ENCODE measurements around the gene CDO1.
"Not testable (repeated sequence)": the region's sequence is repeated elsewhere in the genome, so short reads cannot be mapped to it uniquely, and the experiment has no call there.

The CDO1 gene

DNA sequence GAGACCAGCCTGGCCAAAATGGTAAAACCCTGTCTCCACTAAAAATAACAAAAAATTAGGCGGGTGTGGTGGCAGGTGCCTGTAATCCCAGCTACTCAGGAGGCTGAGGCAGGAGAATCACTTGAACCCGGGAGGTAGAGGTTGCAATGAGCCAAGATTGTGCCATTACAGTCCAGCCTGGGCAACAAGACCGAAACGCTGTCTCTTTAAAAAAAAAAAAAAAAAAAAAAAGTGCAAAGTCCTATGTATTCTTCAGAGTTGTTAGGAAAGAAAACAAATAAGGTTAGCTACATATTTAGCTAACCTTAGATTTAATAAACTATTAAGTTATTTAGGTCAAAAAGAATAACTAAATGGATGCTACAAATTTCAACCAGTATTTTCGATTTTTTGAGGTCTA, 13.5 kb upstream of the CDO1 start:
- DNase-seq (ENCODE audit: low read depth): no peak

DNA sequence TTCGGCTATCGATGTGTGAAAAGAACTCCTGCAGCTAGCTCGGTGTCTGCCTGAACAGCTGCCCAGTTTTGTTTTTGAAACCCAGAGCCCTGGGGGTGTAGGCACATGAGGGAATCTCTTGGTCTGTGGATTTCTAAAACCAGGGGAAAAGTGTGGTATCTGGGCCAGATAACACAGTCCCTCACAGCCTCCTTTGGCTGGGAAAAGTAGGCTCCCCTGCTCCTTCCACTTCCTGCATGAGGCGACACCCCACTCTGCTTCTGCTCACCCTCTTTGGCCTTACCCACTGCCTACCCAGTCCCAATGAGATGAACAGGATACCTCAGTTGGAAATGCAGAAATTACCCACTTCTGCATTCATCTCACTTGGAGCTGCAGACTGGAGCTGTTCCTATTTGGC, 9.5 kb upstream of the CDO1 start:
- no peak for DNase-seq (ENCODE audit: low read depth)

DNA sequence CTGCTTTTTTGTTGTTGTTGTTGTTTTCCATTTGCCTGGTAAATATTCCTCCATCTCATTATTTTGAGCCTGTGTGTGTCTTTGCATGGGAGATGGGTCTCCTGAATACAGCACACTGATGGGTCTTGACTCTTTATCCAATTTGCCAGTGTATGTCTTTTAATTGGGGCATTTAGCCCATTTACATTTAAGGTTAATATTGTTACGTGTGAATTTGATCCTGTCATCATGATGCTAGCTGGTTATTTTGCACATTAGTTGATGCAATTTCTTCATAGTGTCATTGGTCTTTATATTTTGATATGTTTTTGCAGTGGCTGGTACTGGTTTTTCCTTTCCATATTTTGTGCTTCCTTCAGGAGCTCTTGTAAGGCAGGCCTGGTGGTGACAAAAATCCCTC, 8.5 kb upstream of the CDO1 start:
- DNase-seq (ENCODE audit: low read depth): not testable (repeated sequence)

DNA sequence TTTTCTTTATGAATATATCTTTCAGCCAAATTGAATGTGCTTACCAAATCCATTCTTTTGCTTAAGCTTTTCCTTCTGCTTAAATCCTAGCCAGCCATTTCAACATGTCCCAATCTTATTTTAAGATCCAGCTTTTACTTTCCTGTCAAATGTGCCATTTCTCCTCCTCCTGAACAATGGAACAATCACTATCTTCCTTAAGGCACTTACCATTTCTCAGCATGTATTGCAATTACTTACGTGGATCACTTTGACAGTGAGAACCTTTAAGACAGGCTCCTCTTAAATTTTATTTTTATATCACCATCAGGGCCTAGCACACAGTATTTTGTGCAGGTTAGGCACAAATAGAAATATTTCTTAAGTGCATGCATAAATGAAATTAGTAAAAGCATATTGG, 4.4 kb upstream of the CDO1 start:
- DNase-seq (ENCODE audit: low read depth): no peak

DNA sequence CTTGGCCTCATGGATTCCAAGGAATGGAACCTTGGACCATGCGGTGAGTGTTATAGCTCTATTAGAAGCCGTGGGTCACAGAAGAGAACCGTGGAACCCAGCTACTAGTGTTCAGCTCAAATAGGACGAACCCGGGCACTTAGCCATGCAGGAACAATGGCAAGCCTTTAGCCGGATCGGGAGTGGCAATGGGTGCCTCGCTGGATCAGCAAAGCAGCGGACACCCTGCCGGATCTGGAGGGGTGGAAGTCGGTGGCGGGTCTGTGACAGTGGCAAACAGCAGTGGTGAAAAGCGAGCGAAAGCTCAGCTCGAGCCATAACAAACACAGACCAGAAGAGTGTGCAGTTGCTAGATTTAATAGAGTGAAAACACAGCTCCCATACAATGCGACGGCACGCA, 2.4 kb upstream of the CDO1 start:
- DNase-seq (ENCODE audit: low read depth): no peak

DNA sequence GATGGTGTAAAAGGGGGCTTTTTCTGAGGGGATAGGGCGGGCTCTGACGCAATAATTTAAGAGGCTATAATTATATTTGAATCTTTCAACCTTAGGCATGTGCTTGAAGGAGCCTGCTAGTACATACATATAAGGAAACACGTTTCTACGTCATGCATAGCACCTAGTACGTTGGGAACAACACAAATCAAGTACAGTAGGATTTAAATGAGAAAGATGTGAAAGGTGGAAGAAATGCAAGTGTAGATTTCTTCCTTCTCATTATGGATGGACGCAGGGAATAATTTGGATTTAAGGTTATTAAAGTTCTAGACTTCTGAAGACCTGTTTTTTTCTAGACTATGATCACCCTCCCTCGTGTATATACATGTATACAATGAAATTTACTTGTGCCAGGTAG, 927 bp upstream of the CDO1 start:
- no peak for DNase-seq (ENCODE audit: low read depth)

DNA sequence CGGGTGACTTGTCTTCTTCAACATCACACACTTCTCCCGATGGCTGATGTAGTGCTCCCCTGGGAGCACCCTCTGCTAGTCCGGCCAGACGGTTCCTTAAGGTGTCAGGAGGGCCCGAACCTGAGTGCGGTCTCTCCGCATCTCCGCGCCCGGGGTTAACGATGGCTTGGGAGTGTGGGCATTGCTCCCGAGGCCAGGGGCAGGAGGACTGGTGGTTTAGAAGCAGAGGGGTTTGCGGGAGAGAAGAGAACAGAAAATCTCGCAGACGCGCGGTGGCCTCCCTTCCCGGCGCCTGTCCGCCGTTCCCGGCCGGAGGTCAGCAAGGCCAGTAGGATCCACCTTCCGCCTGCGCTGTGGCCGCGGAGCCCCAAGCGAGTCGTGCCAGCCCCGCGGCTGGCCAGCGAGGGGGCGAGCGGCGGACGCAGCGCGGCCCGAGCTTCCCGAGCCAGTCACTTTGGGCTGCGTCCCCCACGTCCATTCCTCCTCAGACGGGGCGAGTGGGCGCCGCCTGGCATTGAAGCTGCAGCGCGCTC, 700 bp downstream of the CDO1 start:
- no peak for DNase-seq (ENCODE audit: low read depth)

DNA sequence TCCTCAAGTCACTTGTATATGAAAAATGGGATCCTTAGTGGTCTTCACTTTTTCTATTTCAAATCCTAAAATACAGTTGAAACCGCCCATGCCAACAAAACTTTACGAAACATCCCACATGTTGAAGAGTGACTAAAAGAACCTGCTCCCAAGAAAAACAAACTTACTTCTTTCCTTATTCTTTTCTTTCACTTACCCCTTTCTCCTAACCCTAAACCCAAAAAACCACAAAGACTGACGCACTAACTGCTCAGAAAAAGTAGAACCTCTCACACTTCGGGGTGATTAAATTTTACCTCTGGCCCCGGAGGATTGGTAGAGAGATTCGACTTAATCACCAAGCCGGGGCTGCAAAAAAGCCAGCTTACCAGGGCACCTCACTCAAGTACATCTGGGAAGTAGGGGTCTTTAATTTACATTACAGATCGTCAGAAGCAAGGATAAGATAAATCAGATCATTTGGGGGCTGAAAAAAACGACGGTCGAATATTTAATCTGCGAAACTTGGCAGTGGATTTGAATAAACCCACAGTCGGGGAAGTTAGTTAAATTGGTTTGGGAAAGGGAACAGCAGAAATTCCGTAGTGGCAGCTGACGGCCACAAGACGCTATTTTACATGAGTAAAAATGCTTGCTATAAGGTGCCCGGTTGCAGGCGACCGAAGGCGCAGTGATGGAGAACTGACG, 1.3 kb downstream of the CDO1 start:
- no peak for DNase-seq (ENCODE audit: low read depth)

DNA sequence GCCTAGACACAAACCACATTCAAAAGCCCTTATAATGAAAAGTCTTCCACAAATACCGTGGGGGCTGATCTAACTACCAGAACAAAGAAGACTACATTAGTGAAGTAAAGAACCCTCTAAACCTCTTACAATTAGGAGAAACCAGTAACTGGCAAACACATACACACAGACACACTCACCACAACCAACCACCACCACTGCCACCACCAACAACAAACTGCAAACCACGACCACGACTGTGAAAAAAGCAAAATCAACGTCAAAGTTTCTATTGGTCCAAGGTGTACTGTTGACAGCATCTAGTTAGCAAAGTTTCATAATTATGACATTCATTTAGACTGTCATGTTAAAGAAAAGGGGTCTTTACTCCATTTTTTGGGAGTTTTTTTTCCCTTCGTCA, 2.7 kb downstream of the CDO1 start:
- DNase-seq (ENCODE audit: low read depth): no peak

DNA sequence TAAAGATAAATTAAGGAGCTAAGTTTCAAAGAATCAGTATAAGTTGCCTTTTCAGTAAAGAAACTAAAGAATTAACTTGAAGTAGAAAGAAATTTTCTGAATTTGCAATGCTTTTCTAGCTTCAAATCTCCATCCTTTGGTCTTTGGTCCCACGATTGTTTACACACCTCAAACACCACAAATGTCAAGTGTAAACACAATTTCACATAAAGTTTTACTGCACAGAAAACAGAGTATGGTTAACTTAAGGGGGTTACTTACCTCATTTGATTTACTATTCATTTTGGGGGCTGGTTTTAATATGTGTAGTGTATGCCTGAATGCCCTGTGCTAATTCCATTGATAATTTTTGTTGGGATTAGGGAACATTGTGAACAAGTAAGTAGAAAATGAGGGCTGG, 4.1 kb downstream of the CDO1 start:
- no peak for DNase-seq (ENCODE audit: low read depth)

DNA sequence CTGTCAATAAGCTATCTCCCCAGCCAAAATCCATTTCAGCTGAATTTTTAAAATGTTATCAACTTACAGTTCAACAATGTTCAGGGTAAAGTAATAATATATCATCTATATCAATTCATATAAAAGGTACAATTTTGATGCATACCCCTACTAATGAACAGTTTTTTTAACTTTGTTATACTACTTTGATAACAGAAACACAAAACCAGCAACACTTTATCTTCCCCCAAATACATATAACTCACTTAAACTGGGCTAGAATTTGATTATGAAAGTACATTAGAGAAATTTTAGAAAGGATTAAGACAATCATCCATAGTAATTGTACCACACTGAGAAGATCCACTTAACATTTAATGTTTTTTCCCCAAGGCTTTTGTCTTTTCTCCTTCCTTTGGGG, 5.1 kb downstream of the CDO1 start:
- DNase-seq (ENCODE audit: low read depth): no peak

DNA sequence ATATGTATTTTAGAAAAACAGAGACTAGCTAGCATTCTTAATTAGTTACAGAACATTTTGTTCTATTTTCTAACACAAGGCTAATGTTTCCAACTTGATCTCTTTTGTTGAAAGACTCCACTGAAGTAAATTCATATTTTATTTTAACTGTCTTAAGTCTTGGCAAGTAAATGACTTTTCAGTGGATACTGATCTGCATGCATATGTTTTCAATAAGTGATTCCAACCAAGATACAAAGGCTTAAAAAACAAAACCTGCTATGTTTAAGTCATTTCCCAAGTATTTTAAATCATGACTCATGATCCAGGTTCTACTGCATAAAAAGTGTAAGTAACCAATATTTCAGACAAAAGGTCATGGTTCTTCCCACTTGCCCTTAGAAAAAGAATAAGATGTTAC, 5.7 kb downstream of the CDO1 start:
- DNase-seq (ENCODE audit: low read depth): no peak

DNA sequence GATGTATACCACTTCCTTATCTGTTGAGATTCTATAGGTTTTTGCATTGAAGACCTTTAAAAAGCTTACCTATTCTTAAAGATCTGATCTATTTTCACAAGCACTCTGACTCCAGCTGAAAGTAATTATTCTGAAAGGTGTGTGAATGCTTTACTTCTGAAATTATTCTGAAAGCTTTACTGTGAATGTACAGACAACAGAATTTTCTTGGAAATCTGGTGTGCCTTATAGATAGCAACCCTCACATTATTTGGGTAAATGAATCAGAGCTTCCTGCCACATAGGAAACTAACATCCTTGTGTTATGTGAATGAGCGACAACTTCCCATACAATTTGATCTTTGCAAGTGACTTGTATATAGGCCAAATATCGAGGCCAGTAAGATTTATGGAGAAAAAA, 6.5 kb downstream of the CDO1 start:
- DNase-seq (ENCODE audit: low read depth): no peak

DNA sequence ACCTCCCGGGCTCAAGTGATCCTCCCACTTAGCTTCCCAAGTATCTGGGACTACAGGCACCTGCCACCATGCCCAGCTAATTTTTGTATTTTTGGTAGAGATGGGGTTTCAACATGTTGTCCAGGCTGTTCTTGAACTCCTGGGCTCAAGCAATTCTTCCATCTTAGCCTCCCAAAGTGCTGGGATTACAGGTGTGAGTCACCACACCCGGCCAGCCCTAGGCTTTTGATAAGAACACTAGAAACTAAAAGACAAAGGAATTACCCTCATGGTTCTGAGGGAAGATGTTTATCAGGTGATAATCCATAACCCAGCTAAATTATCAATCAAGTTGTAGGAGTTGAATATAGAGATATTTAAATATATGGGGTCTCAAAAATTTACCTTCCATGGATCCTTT, 8.4 kb downstream of the CDO1 start:
- DNase-seq (ENCODE audit: low read depth): not testable (repeated sequence)

DNA sequence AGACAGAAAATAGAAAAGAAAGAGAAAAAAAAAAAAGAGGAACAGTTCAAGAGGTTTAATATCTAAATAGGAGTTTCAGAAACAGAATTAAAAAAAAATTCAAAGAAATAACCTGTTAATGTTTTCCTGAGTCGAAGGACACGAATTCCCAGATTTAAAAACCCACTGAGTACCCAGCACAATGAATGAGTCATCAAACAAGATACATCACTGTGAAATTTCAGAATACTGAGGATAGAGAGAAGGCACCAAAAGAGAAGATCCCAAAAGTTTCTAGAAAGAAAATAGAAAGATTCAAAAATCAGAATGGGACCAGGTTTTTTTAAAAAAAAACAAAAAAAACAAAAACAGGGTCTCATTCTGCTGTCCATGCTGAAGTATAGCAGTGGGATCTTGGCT, 8.8 kb downstream of the CDO1 start:
- no peak for DNase-seq (ENCODE audit: low read depth)

DNA sequence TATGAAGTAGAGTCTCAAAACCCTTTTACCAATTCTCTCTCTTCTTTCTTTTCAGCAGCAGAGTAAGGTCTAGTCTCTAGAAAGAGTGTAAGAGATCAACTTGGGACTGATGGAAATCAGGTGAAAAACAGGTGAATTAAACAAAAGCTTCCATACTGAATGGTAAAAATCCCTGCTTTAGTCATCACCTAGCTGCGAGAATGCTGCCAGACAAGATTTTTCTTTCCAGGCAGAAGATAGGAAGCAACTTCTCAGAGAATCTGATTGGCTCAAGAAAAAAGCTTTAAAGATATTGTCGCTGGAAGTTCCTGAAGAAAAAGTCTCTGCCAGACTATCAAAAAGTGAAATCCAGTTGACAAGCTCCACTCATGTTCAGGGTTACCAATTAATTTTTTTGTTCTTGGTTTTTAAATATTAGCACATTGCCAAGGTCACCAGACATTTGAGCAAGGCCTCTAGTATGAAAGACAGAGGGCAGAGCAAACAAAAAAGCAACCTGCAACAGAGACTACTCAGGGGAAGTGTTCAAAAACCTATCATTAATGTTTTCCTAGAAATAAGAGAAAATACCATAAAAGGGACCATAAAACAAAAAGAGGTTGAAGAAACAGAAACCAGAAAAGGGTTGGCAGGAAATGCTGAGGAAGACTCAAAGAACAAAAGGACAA, 9.3 kb downstream of the CDO1 start:
- DNase-seq (ENCODE audit: low read depth): no peak

DNA sequence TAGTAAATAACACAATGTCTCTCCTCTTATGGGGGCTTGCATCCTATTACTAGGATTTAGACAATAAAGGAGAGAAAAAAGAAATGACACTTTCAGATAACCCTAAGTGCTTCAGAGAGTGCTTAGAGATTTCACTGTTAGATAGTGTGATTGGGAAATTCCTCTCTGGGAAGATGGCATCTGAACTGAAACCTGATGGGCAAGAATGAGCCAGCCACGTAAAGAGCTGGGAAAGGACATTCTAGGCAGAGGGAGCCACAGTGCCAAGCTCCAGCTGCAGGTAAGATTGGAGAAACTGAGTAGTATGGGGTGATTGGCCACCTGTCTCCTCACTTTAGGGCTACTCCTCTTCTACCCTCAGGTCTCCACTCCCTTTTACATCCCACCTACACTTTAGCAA, 14.5 kb downstream of the CDO1 start:
- DNase-seq (ENCODE audit: low read depth): no peak

DNA sequence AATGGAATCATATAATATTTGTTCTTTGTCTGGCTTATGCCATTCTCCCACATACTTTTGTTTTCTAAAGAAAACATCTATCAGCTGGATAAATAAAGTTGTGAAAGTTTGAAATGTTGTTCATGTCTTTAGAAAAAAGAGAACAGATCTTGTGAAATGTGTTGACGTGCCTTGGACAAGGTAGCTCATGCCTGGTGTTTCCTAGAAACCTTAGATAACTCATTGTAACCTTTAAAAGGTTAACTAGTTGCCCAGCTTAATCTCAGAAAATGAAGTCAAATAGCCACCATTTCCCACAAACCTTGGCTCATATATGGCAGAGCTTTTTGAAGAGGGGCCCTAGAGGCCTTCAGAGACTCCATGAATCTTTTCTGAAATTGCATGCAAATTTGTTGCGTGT, 15.3 kb downstream of the CDO1 start:
- no peak for DNase-seq (ENCODE audit: low read depth)

DNA sequence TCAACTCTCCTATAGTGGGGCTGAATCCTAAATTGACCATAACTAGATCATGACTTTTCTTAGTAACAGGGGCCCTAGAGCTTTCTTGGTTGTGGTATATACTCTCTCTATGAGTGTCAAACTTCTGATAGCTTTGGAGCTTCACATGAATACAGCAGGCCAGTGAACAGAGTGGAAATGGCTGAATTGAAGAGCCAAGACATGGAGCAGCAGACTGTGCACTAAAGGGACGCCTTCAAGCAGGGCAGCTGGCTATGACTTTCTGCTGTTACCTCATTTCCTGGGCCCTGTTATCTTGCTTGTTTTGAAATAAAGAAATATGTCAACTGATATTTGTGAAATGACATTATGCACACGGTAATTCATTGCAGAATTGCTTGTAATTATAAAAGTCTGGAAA, 16.4 kb downstream of the CDO1 start:
- no peak for DNase-seq (ENCODE audit: low read depth)

DNA sequence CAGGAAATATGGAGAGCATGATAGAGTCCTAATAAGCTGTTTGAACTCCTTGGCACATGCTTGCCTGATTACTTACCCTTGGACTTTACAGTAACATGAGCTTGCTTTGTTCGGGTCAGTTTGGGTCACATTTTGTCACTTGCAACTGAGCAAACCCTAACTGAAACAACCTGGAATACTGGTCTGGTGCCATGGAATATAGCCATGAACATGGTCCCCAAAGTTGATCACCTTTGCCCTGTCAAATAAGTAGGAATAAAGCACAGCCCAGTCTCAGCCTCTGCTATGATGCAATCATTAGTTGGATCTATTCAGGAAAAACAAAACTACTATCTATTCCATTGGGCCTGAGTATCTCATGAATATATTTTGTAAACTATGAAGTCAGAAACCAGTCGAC, 18.2 kb downstream of the CDO1 start:
- no peak for DNase-seq (ENCODE audit: low read depth)

DNA sequence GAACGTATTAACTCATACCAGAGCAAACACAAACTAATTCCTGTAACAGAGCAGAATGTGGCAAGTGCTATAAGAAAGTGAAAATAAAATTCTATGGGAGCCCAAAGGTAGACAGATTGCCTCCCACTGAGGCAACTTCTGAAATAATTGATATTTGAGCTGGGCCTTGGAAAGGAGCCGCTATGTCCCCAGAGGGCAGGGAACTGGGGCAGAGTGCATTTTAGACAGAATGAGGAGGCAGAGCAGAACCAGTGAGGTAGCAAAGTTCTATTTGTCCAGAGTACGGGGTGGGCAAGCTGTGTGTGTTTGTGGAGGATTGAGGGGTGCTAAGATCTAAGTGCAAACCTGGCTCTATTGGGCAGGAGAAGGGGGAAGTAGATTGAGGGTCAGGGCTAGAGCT, 19.8 kb downstream of the CDO1 start:
- DNase-seq (ENCODE audit: low read depth): no peak

DNA sequence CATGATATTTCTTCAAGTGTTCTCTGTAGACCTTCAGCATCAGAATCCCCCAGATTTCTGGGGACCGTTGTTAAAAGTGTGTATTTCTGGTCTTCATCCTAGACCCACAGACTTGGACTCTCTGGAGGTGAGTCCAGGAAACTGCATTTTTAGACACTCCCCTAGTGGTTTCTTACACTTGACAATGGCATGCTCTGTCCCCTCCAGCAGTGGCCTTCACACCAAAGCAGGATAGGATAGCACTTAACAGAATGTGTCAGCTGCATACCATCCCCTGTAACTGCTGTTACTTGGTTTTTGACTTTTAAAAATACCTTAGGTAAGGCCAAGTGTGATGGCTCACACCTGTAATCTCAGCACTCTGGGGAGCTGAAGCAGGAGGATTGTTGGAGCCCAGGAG, 20.8 kb downstream of the CDO1 start:
- no peak for DNase-seq (ENCODE audit: low read depth)

DNA sequence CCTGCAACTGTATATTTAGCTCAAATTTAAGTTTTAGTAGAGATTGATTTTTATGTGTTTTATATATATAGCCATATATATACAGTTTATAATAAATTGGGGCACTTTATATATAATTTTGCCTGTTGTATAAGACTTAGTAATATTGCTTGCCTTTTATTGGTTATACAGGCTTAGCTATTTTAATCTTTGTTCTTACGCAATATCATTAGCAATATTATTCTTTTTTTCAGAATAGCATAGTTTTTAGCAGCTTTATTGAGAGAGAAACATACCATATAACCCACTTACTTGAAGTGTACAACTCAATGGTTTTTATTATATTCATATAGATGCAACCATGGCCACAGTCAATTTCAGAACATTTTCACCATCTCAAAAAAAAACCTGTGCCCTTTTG, 28.0 kb downstream of the CDO1 start:
- no peak for DNase-seq (ENCODE audit: low read depth)

DNA sequence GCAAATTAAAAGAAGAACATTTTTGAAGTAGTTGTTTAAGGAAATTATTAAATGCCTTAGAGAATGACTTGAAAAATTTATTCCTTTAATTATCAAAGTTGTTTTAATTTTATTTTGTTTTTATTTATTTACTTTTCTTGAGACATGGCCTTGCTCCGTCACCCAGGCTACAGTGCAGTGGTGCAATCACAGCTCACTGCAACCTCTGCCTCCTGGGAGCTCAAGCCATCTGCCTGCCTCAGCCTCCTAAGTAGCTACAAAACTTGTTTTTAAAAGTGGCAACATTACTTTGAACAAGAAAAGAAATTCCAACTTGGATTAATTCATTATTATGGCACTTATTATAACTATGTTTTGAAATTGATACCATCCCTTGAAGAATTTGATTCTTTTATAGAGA, 29.0 kb downstream of the CDO1 start:
- no peak for DNase-seq (ENCODE audit: low read depth)
